Right cardiac atrium (tissue), 5 donors: ENCODE data around the gene DENND4B. TPM values are rescaled to one million over a fixed set of nuclear protein-coding genes. Genes with fewer than 3 reads are reported as not detected.

Experiments
- ATAC-seq, 2 donors: fragments of 200-7000 bp; cut with Tn5 transposase; one replicate each; pipeline versions ENCODE4 v1.8.0 to v1.9.1; 2020; ENCODE audit warnings: moderate library complexity in 2 of 2, mild to moderate bottlenecking in 1 of 2
- DNase-seq, 3 donors: peaks; one replicate each; pipeline ENCODE4 v3.0.0-alpha.2; 2020
- H3K27ac ChIP-seq: one replicate; pipeline ENCODE4 v1.5.1; 2013; ENCODE audit warnings: mild to moderate bottlenecking, low read length, control low read depth, moderate library complexity
- H3K27me3 ChIP-seq: one replicate; pipeline ENCODE4 v1.6.1; 2013; ENCODE audit not compliant: control insufficient read depth, insufficient read depth
- H3K4me1 ChIP-seq: one replicate; pipeline ENCODE4 v1.6.1; 2013; ENCODE audit warnings: low read length; ENCODE audit not compliant: control insufficient read depth, insufficient read depth
- H3K4me3 ChIP-seq: one replicate; pipeline ENCODE4 v1.5.1; 2013; ENCODE audit warnings: low read length, control low read depth
- H3K9me3 ChIP-seq: one replicate; pipeline ENCODE4 v1.6.1; 2013; ENCODE audit warnings: low read length; ENCODE audit not compliant: control insufficient read depth
- WGBS: extraction: QIAGEN DNeasy Blood & Tissue Kit; methylation state at CpG from one replicate; pipeline ENCODE4 v1.1.7; 2013; 5-methylcytosine and 5-hydroxymethylcytosine counted together
- intact Hi-C, 4 donors: fragments of 100-400 bp; cut with DNase I; formaldehyde crosslinking; loops; one replicate each; pipeline versions ENCODE4 v1.11.0 to v1.14.0; 2022 to 2023
- polyA plus RNA-seq: library from polyadenylated mRNA; stranded (reverse); fragments of 200-250 nt; gene quantifications from one replicate; pipeline ENCODE4 v1.2.3, GENCODE V29; 2013
- total RNA-seq, 4 donors: library from RNA; stranded (reverse); fragmentation: NEBNext Ultra II Directional; extraction: Animal tissue kit (Norgen Biotek cat#: 25700); gene quantifications; one replicate each; pipeline ENCODE4 v1.2.1, GENCODE V29; 2021
- donor health status: healthy with polysubstance abuse.
- donor health status: DM: no; HTN: yes; CAD: no.
- donor health status: DM: no; HTN: no; CAD: no.
- donor health status: DM: no; HTN: yes; CAD: no; lungs with severe emphysema.
- donor health status: DM: yes; HTN: yes; CAD: no.

DENND4B gene
- total and polyA plus RNA-seq, 5 donors = 32.0 to 48.7 (median 41.5) TPM

DNA sequence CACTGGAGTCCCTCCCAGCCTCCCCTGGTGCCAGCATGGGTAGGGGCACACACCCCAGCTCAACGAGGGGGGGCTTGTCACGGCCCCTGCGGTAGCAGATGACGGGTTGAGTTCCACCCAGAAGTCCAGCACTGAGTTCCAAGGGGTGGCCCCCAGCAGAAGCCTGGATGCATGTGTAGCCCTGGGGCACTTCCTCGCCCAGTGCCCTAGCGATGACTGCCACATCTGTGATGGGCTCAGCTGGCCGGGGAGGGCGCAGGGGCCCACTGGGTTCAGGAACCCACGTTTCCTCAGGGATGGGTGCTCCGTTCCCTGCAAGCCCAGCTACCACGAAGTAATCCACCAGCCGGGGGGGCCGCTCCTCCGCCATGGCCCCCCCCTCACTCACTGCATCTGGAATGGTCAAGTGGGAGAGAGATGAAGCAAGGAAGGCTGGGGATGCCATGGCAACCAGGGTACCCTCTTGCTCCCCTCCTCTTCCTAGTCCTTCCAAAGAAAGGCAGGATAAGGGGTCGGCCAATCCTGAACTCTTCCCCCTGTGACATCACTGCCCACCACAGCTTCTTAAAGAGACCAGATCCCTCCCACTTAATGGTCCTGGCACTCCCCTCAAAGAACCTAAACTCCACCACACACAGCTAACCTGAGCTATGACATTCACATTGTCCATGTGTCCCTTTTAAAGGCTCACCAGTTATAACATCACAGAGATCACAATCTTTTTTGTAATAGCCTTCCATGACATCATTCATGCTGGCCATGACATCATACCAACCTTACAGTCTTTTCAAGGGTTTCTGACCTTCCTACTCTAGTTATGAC, 2.3 kb downstream of the DENND4B start:
- Histone ChIP-seq H3K27ac (no peak overlapping the region), H3K4me3 (no peak overlapping the region), H3K4me1 (peaks cover 2% of the 10 kb centered on the region), H3K9me3 (no peaks in the 10 kb centered on the region), H3K27me3 (no peaks in the 10 kb centered on the region)
- ATAC-seq (no peak), DNase-seq (peak in 2 of 3 donors; percentile 47 to 68)
- intact Hi-C loops = no loop called here
- WGBS = 78% methylated on average over 15 of the region's 15 CpGs

DNA sequence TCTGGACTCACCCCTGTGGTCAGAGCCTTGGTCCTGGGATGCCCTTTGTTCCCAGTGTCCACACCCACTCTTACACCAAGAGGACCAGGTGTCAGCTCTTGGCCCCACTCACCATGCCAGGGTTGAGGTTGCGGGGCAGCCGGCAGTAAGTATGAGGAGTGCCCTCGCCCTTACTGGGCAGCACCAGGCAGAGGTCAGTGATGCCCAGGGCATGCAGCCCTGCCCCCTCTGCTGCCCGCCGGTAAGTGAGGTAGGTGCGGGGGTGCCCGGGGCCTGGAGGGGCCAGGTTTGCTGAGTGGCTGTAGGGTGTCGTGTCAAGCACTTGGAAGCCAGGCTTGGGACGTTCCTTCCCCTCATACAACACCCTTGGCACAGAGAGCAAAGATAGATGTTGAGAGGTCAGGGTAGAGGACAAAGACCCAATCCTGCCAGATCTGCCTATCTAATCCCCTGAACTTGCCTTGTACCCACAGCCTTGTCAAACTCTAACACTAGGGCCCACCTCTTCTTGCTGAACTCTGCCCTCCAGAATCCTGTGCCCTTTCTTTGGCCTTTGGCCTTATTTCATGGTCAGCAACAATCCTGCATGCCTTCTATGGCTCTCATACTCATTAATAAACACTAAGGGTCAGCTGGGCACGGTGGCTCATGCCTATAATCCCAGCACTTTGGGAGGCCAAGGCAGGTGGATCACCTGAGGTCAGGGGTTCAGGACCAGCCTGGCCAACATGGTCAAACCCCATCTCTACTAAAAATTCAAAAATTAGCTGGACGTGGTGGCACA, 3.6 kb downstream of the DENND4B start:
- 85% methylated on average over 11 of the region's 11 CpGs for WGBS
- H3K4me3 ChIP-seq = no peak overlapping the region
- DNase-seq = peak in 1 of 3 donors; percentile 49
- H3K9me3 ChIP-seq = no peaks in the 10 kb centered on the region
- no peak for ATAC-seq
- peaks cover 2% of the 10 kb centered on the region for H3K4me1 ChIP-seq
- H3K27ac ChIP-seq = no peak overlapping the region
- H3K27me3 ChIP-seq = no peaks in the 10 kb centered on the region
- intact Hi-C loops = no loop called here

DNA sequence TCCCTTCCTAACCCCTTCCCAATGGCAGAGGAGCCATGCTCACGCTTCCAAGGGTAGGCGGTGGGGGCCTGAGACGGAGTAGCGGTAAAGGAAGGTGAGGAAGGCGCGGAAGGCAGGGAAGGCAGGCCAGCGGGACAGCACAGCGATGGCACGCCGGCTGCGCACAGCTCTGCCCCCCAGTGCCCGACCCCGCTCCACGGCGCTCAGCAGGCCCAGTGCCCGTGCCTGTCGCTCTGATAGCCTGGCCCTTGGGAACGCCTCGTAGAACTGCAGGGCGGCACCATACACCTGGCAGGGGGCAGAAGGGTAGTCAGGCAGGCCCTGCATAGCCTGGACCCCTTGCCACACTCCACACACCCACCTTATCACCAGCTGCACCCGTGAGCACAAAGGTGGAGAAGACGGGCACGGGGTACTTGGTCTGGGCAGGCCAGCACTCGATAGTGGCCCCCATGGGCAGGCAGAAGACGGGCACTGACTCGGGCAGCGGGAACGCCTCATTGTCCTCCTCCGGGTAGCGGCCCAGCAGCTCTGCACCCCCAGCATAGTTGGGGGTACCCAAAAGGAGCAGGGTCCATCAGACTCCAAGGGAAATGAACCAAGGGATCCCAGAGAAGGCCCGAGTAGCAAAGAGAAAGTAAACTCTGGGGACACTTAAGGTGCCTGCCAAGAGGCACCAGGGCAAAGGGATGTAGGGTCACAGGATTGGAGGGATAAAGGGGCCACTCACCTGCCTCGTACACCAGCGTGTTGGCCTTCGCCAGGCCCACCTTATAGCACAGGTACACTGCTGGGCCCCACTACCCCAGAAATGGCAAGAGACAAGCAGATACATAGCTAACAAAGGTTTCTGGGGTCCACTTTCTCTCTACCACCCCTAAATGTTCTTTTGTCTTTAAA, 4.4 kb downstream of the DENND4B start:
- DNase-seq (peak in 2 of 3 donors; percentile 51 to 61), ATAC-seq (no peak)
- Histone ChIP-seq H3K9me3 (no peaks in the 10 kb centered on the region), H3K4me3 (no peak overlapping the region), H3K27me3 (no peaks in the 10 kb centered on the region), H3K4me1 (peaks cover 2% of the 10 kb centered on the region), H3K27ac (no peak overlapping the region)
- 95% methylated on average over 34 of the region's 34 CpGs for WGBS
- intact Hi-C loops = no loop called here

DNA sequence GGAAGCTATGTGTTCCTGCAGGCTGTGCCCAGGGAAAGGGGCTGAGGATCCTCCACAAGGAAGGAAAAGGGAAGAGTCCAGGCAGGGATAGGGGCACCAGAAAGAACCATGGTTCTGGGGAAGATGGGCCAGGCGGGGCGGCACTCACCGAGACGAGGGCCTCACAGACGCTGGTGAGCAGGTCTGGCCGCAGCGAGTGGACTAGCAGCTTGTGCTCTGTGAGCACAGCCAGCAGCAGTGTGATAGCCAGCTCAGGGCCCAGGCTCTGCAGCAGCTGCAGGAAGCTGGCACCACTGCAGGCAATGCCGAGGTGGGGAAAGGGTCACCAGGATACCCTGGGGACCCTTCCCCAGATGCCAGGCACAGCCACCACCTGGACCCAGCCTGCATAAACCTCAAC, 5.8 kb downstream of the DENND4B start:
- Histone ChIP-seq H3K4me1 (peaks cover 2% of the 10 kb centered on the region), H3K27me3 (no peaks in the 10 kb centered on the region), H3K9me3 (no peaks in the 10 kb centered on the region), H3K4me3 (no peak overlapping the region), H3K27ac (no peak overlapping the region)
- DNase-seq = peak in 1 of 3 donors; percentile 20
- no peak for ATAC-seq
- intact Hi-C loops = no loop called here
- WGBS = 88% methylated on average over 8 of the region's 8 CpGs

GRCh38 chr1:153939476-153939875, 7.0 kb downstream of the DENND4B start:
- intact Hi-C loops = no loop called here
- 91% methylated on average over 12 of the region's 12 CpGs for WGBS
- Histone ChIP-seq H3K4me3 (no peak overlapping the region), H3K9me3 (no peaks in the 10 kb centered on the region), H3K27ac (no peak overlapping the region), H3K4me1 (no peaks in the 10 kb centered on the region), H3K27me3 (no peaks in the 10 kb centered on the region)
- ATAC-seq = no peak
- DNase-seq = peak in 1 of 3 donors; percentile 16

DNA sequence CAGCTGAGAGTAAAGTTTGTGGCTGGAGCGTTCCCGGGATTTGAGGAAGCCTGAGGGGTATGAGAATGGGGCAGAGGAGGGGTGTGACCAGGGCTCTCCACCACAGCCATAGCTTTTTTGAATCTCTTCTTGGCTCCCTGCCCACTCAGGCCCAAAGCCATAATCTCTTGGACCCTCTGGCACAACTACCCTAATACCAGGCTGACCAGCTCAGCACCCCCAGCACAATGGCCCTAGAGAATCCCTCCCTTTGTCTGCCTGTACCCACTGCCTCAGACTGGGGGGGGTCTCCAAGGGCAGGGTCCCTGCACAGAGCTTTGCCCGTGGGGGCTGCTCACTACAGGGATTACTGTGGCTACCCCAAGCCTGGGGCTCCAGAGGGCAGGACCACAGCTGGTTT, 7.5 kb downstream of the DENND4B start:
- H3K4me3 ChIP-seq = no peak overlapping the region
- intact Hi-C loops = no loop called here
- no peaks in the 10 kb centered on the region for H3K4me1 ChIP-seq
- no peaks in the 10 kb centered on the region for H3K27me3 ChIP-seq
- no peak for ATAC-seq
- H3K27ac ChIP-seq = no peak overlapping the region
- no peaks in the 10 kb centered on the region for H3K9me3 ChIP-seq
- DNase-seq = peak in 1 of 3 donors; percentile 24
- 85% methylated on average over 3 of the region's 3 CpGs for WGBS

- intact Hi-C loops = no loop called here
- Histone ChIP-seq H3K9me3 (no peaks in the 10 kb centered on the region), H3K27me3 (no peaks in the 10 kb centered on the region), H3K4me1 (no peaks in the 10 kb centered on the region), H3K27ac (no peak overlapping the region), H3K4me3 (no peak overlapping the region)
- DNase-seq (peak in 1 of 3 donors; percentile 30), ATAC-seq (no peak)
- WGBS = 96% methylated on average over 10 of the region's 10 CpGs
These were observed 9.2 kb downstream of the DENND4B start for GRCh38 chr1:153937331-153937730.

DNA sequence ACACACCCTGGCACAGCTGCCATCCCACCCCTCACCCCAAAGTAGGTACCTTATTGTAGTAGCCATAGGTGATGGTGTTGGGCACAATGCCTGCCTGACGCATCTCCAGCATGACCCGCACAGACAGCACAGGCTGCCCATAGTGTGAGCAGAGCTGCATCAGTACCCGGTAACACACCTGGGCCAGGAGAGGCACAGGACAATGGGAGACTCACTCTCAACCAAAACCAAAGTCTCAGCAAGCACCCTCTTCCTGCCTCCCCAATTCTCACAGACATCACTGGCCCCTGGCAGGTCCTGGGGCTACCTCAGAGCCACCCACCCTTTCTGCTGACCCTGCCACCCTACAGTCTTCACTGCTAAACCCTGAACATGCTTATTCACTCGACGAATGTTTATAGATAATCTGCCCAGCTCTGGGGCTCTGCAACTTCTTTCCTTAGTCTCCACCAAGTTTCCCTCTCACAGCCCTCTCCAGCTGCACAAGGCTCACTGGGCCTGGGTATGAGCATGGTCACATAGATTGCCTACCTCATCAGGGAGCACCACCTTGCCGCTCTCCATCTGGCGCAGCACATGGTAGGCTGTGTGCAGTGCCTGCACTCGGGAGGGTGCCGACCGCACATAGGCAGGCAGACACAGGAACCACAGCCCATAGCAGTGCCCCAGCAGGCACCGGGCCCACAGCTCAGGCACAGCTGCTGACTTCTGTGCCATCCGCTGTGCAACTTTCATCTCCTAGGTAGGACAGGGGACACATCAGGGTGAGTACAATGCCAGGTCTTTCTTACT, 10.3 kb downstream of the DENND4B start:
- H3K9me3 ChIP-seq = no peaks in the 10 kb centered on the region
- no peak overlapping the region for H3K27ac ChIP-seq
- intact Hi-C loops = no loop called here
- no peak for ATAC-seq
- no peak overlapping the region for H3K4me3 ChIP-seq
- 94% methylated on average over 12 of the region's 12 CpGs for WGBS
- DNase-seq = peak in 1 of 3 donors; percentile 23
- H3K27me3 ChIP-seq = no peaks in the 10 kb centered on the region
- H3K4me1 ChIP-seq = no peaks in the 10 kb centered on the region

DNA sequence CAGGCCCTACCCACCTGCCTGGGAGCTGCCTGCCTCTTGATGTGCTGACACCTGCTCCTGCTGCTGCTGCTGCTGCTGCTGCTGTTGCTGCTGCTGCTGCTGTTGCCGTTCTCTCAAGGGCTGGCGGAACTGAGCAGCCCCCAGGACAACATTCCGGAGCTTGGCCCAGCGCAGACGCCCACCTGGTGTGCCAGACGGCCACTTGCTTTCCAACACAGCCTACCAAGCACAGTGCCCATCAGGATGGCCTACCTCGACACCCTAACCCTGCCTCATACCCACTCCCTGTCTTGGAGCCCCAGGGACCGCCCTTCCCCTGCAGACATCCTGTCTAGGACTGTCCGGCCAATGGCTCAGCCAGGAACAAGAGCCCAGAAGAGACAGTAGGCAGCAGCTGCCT, 11.8 kb downstream of the DENND4B start:
- no peak for ATAC-seq
- peak in 1 of 3 donors; percentile 40 for DNase-seq
- Histone ChIP-seq H3K4me1 (no peaks in the 10 kb centered on the region), H3K4me3 (no peak overlapping the region), H3K27me3 (no peaks in the 10 kb centered on the region), H3K27ac (no peak overlapping the region), H3K9me3 (no peaks in the 10 kb centered on the region)
- 91% methylated on average over 9 of the region's 9 CpGs for WGBS
- intact Hi-C loops = no loop called here

DNA sequence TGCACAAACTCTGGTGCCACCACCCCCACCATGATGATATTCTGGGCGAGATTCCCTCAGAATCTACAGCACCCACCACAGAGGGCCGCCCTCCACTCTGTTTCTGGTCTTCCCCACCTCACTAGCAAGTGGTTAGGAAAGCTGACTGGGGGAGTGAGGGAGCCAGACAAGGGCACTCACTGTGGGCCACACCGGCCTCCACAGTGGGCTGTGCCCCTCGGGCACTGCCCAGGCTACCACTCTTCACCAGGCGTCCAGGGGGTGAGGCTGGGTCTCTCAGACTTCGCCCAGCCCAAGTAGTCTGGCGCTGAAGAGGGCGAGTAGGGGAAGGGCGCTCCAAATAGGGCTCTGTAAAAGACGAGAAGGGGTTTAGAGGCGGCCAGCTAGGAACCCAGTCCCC, 12.6 kb downstream of the DENND4B start:
- Histone ChIP-seq H3K9me3 (no peaks in the 10 kb centered on the region), H3K4me1 (peaks cover under 1% of the 10 kb centered on the region), H3K4me3 (no peak overlapping the region), H3K27ac (no peak overlapping the region), H3K27me3 (no peaks in the 10 kb centered on the region)
- no peak for ATAC-seq
- 95% methylated on average over 11 of the region's 11 CpGs for WGBS
- intact Hi-C loops = no loop called here
- DNase-seq = peak in 1 of 3 donors; percentile 25
